Measurements from ENCODE around the gene TRABD2A.

- TF ChIP-seq CTCF (IDR thresholded peaks at IDR 0.05; ENCODE audit: low read length) (peak; percentile 34), EZH2phosphoT487 (IDR thresholded peaks at IDR 0.05; ENCODE audit: low read length) (no peak), EZH2 (optimal IDR thresholded peaks at IDR 0.05; ENCODE audit: low read depth, low read length) (no peak)
Measured at GRCh38 chr2:84858123-84858522, 22.8 kb downstream of the TRABD2A start.
